Mesendoderm (in vitro differentiated cells): ENCODE data around the gene OR52N4.

Experiments
- DNase-seq: peaks from one replicate; pipeline ENCODE4 v3.0.0; 2013
- H2AK5ac ChIP-seq: 2 replicates; pipeline ENCODE4 v1.6.1; 2013; ENCODE audit warnings: low read length, inconsistent platforms
- H2BK120ac ChIP-seq: 2 replicates; pipeline ENCODE4 v1.6.1; 2013; ENCODE audit warnings: low read depth, mild to moderate bottlenecking, low read length, moderate library complexity, mixed read lengths
- H2BK15ac ChIP-seq: replicated peaks from 2 replicates; pipeline ENCODE4 v1.6.1; 2013; ENCODE audit warnings: low read depth, mild to moderate bottlenecking, moderate library complexity
- H2BK5ac ChIP-seq: 2 replicates; pipeline ENCODE4 v1.6.1; 2013; ENCODE audit warnings: low read length, inconsistent platforms
- H3K18ac ChIP-seq: 2 replicates; pipeline ENCODE4 v1.6.1; 2013; ENCODE audit warnings: mild to moderate bottlenecking, low read length, mixed read lengths
- H3K23ac ChIP-seq: one replicate; pipeline ENCODE4 v1.6.1; 2013; ENCODE audit warnings: low read length
- H3K27ac ChIP-seq: 2 replicates; pipeline ENCODE4 v1.5.1; 2013; ENCODE audit warnings: low read depth, mild to moderate bottlenecking, inconsistent platforms, low read length, moderate library complexity
- H3K27me3 ChIP-seq: 2 replicates; pipeline ENCODE4 v1.6.1; 2013; ENCODE audit warnings: low read length, control low read depth, mild to moderate bottlenecking, inconsistent platforms; ENCODE audit not compliant: insufficient read depth, poor library complexity
- H3K36me3 ChIP-seq: 2 replicates; pipeline ENCODE4 v1.6.1; 2013; ENCODE audit warnings: low read length, inconsistent platforms; ENCODE audit not compliant: control insufficient read depth, insufficient read depth
- H3K4ac ChIP-seq: one replicate; pipeline ENCODE4 v1.6.1; 2013; ENCODE audit warnings: low read depth, mild to moderate bottlenecking, low read length, moderate library complexity
- H3K4me1 ChIP-seq: 2 replicates; pipeline ENCODE4 v1.6.1; 2013; ENCODE audit warnings: low read depth, low read length, inconsistent platforms; ENCODE audit not compliant: control insufficient read depth
- H3K4me2 ChIP-seq: 2 replicates; pipeline ENCODE4 v1.6.1; 2013; ENCODE audit warnings: low read length
- H3K4me3 ChIP-seq: 2 replicates; pipeline ENCODE4 v1.5.1; 2013; ENCODE audit warnings: mild to moderate bottlenecking, low read length
- H3K56ac ChIP-seq: one replicate; pipeline ENCODE4 v1.6.1; 2013; ENCODE audit warnings: low read length
- H3K79me1 ChIP-seq: 2 replicates; pipeline ENCODE4 v1.6.1; 2013; ENCODE audit warnings: low read length, inconsistent platforms
- H3K79me2 ChIP-seq: 2 replicates; pipeline ENCODE4 v1.6.1; 2013; ENCODE audit warnings: mild to moderate bottlenecking, low read length; ENCODE audit not compliant: control insufficient read depth, insufficient read depth
- H3K9ac ChIP-seq: 2 replicates; pipeline ENCODE4 v1.6.1; 2013; ENCODE audit warnings: low read length, inconsistent platforms
- H4K5ac ChIP-seq: one replicate; pipeline ENCODE4 v1.6.1; 2013; ENCODE audit warnings: low read length
- H4K8ac ChIP-seq: one replicate; pipeline ENCODE4 v1.6.1; 2013; ENCODE audit warnings: low read depth, mild to moderate bottlenecking, control low read depth, low read length, moderate library complexity
- WGBS: extraction: QIAGEN DNeasy Blood & Tissue Kit; methylation state at CpG from one replicate; pipeline ENCODE4 v1.1.7; 2013; ENCODE audit warnings: low lambda C conversion rate, missing lambda C conversion rate; ENCODE audit not compliant: insufficient coverage; ENCODE audit errors: extremely low coverage; 5-methylcytosine and 5-hydroxymethylcytosine counted together

OR52N4 gene

DNA sequence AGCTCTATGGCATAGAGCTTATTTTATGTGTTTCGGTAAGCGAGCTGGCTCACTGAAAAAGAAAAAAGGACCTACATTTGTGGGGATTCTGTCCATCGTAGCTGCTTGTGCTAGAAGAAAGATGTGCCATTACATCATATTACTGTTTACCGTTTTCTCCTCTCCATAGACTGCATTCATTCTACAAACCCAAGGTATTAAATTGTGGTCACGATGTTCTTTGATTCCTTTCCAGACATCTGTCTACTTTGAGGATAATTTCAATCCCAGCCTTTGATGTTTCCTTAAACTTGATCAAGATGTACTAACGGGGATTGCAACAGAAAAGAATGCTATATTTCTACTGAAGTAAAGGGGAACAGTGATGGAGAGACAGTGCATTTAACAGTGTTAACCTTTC, 42.5 kb downstream of the OR52N4 start:
- Histone ChIP-seq H3K36me3 (no peaks in the 10 kb centered on the region), H3K4ac (no peak overlapping the region), H2BK15ac (no peak overlapping the region), H4K5ac (no peak overlapping the region), H3K18ac (no peak overlapping the region), H2BK120ac (no peak overlapping the region), H3K4me1 (no peaks in the 10 kb centered on the region), H2BK5ac (no peak overlapping the region), H3K27me3 (no peaks in the 10 kb centered on the region), H3K79me2 (no peaks in the 10 kb centered on the region), H3K79me1 (no peaks in the 10 kb centered on the region), H3K4me2 (no peak overlapping the region), H3K27ac (no peak overlapping the region), H3K56ac (no peak overlapping the region), H3K4me3 (no peak overlapping the region), H4K8ac (no peak overlapping the region), H2AK5ac (no peak overlapping the region), H3K23ac (no peak overlapping the region), H3K9ac (no peak overlapping the region)
- no CpG with 5 or more reads among the region's 6 CpGs for WGBS
- DNase-seq, result no peak

DNA sequence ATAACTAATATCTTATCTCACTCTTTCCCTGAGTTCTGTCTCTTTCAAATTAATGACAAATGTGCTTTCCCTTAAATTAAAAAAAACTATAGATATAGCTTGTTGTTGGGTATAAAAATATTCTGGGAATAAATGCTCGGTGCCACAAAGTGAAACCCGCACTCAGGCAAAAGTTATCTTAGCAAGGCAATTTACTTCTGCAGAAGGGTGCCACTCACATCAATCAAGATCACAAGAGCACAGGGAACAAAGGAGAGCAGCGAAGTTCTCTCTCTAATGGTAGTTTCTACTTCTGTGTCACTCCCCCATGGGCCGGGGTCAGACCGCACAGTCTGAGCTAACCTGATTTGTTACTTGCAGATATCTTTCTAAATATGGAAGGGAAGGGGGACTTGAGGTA, 49.9 kb downstream of the OR52N4 start:
- Histone ChIP-seq H4K8ac (no peak overlapping the region), H3K18ac (no peak overlapping the region), H3K23ac (no peak overlapping the region), H2BK120ac (no peak overlapping the region), H3K4me3 (no peak overlapping the region), H3K4me2 (no peak overlapping the region), H4K5ac (no peak overlapping the region), H3K4ac (no peak overlapping the region), H3K36me3 (no peaks in the 10 kb centered on the region), H3K79me1 (no peaks in the 10 kb centered on the region), H2BK15ac (no peak overlapping the region), H3K27me3 (no peaks in the 10 kb centered on the region), H2AK5ac (no peak overlapping the region), H3K79me2 (no peaks in the 10 kb centered on the region), H3K27ac (no peak overlapping the region), H3K9ac (no peak overlapping the region), H2BK5ac (no peak overlapping the region), H3K56ac (no peak overlapping the region), H3K4me1 (no peaks in the 10 kb centered on the region)
- no peak for DNase-seq
- WGBS, result no CpG with 5 or more reads among the region's 5 CpGs
